Measurements from ENCODE around the gene C1QL3. TPM values are rescaled to one million over a fixed set of nuclear protein-coding genes. Genes with fewer than 3 reads are reported as not detected.

Gene C1QL3
- polyA plus RNA-seq, 1 donor from 2014 or later: 0.57 TPM

DNA sequence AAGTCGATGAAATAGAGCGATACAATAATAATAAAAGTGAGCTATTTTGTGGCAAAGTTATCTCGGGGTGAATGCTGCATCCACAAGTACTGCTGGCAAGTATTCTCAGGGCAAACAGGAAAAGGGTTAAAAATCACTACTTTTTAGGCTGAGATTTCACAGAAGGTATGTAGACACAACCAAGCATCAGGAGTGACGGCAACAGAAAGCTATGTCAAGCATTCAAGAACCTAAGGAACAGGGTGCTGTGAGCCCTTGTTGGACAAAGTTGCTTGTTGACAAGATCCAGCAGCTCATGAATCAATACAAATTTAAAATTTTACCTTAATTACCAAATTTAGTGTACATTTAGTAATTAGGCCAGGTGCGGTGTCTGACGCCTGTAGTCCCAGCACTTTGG lies 41.2 kb upstream of the C1QL3 start:
- H3K9me3 ChIP-seq (ENCODE audit: low read length): no peaks in the 10 kb centered on the region
- H2AFZ ChIP-seq (ENCODE audit: low read depth, low read length): no peak overlapping the region
- H3F3A ChIP-seq (ENCODE audit: insufficient read depth, low read length, poor library complexity, severe bottlenecking): no peaks in the 10 kb centered on the region
- TF ChIP-seq MXI1 (conservative IDR thresholded peaks at IDR 0.05; ENCODE audit: poor library complexity, severe bottlenecking): no peak
- no peak for TF ChIP-seq EP300 (conservative IDR thresholded peaks at IDR 0.05; ENCODE audit: poor library complexity, severe bottlenecking)
- TF ChIP-seq, protein P1, sequence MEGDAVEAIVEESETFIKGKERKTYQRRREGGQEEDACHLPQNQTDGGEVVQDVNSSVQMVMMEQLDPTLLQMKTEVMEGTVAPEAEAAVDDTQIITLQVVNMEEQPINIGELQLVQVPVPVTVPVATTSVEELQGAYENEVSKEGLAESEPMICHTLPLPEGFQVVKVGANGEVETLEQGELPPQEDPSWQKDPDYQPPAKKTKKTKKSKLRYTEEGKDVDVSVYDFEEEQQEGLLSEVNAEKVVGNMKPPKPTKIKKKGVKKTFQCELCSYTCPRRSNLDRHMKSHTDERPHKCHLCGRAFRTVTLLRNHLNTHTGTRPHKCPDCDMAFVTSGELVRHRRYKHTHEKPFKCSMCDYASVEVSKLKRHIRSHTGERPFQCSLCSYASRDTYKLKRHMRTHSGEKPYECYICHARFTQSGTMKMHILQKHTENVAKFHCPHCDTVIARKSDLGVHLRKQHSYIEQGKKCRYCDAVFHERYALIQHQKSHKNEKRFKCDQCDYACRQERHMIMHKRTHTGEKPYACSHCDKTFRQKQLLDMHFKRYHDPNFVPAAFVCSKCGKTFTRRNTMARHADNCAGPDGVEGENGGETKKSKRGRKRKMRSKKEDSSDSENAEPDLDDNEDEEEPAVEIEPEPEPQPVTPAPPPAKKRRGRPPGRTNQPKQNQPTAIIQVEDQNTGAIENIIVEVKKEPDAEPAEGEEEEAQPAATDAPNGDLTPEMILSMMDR (IDR thresholded peaks at IDR 0.05; ENCODE audit: poor library complexity, severe bottlenecking): no peak
- TF ChIP-seq EZH2 (IDR thresholded peaks at IDR 0.05; ENCODE audit: borderline replicate concordance, insufficient read depth, low read length, poor library complexity, severe bottlenecking): no peak
- TF ChIP-seq SMC3 (conservative IDR thresholded peaks at IDR 0.05; ENCODE audit: poor library complexity): no peak
- TF ChIP-seq RAD21 (conservative IDR thresholded peaks at IDR 0.05): no peak
- TF ChIP-seq REST (IDR thresholded peaks at IDR 0.05; ENCODE audit: borderline replicate concordance): no peak
- no peak for TF ChIP-seq POLR2AphosphoS5 (IDR thresholded peaks at IDR 0.05)
- no peak for TF ChIP-seq TAF1 (IDR thresholded peaks at IDR 0.05; ENCODE audit: low read depth)
- no peaks in the 10 kb centered on the region for H3K9me2 ChIP-seq (ENCODE audit: insufficient read depth, low read length)
- no peaks in the 10 kb centered on the region for H3K79me2 ChIP-seq (replicated peaks; ENCODE audit: insufficient read depth, low read length)
- no peaks in the 10 kb centered on the region for H4K20me1 ChIP-seq (ENCODE audit: insufficient read depth)
- no peaks in the 10 kb centered on the region for H3K36me3 ChIP-seq (ENCODE audit: insufficient read depth, low read length)
- no peak overlapping the region for H3K27ac ChIP-seq (ENCODE audit: low read length)
- no peak overlapping the region for H3K9ac ChIP-seq (ENCODE audit: low read length)
- no peak overlapping the region for H3K4me2 ChIP-seq (ENCODE audit: low read length)
- no peaks in the 10 kb centered on the region for H3K27me3 ChIP-seq (ENCODE audit: insufficient read depth, low read depth, low read length)
- H3K4me3 ChIP-seq (ENCODE audit: low read length): no peak overlapping the region

DNA sequence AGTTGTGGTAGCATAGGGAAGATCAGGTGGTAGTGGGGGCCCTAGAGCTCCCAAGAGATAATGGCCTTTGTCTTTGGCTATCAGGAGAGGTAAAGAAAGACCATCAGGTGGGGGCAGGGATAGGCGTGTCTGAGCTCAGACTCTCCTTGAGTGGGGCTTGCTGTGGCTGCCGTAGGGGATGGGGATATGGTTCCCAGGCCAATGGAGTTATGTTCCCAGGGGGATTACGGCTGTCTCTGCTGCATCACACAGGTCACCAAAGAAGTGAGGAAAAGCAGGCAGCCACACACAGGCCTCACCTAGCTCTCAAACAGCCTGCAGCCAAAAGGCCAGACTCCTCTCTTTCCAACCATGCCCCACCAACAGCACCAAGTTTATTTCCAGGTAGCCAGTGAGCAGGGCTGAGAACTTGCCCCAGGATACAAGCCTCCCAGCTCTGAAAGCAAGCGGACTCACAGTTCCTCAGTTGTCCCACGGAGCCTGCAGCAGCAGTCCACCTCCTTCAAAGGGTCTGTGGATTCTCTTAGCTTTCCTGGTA lies 37.6 kb upstream of the C1QL3 start:
- Histone ChIP-seq H3K9me2 (ENCODE audit: insufficient read depth, low read length) (no peaks in the 10 kb centered on the region), H3F3A (ENCODE audit: insufficient read depth, low read length, poor library complexity, severe bottlenecking) (no peaks in the 10 kb centered on the region), H4K20me1 (ENCODE audit: insufficient read depth) (no peaks in the 10 kb centered on the region), H3K4me2 (ENCODE audit: low read length) (no peak overlapping the region), H3K4me3 (ENCODE audit: low read length) (no peak overlapping the region), H3K9me3 (ENCODE audit: low read length) (no peaks in the 10 kb centered on the region), H3K36me3 (ENCODE audit: insufficient read depth, low read length) (no peaks in the 10 kb centered on the region), H3K9ac (ENCODE audit: low read length) (no peak overlapping the region), H3K27ac (ENCODE audit: low read length) (no peak overlapping the region), H2AFZ (ENCODE audit: low read depth, low read length) (no peak overlapping the region), H3K27me3 (ENCODE audit: insufficient read depth, low read depth, low read length) (no peaks in the 10 kb centered on the region), H3K79me2 (replicated peaks; ENCODE audit: insufficient read depth, low read length) (no peaks in the 10 kb centered on the region)
- TF ChIP-seq MXI1 (conservative IDR thresholded peaks at IDR 0.05; ENCODE audit: poor library complexity, severe bottlenecking) (no peak), RAD21 (conservative IDR thresholded peaks at IDR 0.05) (no peak), TAF1 (IDR thresholded peaks at IDR 0.05; ENCODE audit: low read depth) (no peak), REST (IDR thresholded peaks at IDR 0.05; ENCODE audit: borderline replicate concordance) (no peak), EZH2 (IDR thresholded peaks at IDR 0.05; ENCODE audit: borderline replicate concordance, insufficient read depth, low read length, poor library complexity, severe bottlenecking) (no peak), EP300 (conservative IDR thresholded peaks at IDR 0.05; ENCODE audit: poor library complexity, severe bottlenecking) (no peak), SMC3 (conservative IDR thresholded peaks at IDR 0.05; ENCODE audit: poor library complexity) (no peak), POLR2AphosphoS5 (IDR thresholded peaks at IDR 0.05) (no peak)
- TF ChIP-seq, protein P1 (IDR thresholded peaks at IDR 0.05; ENCODE audit: poor library complexity, severe bottlenecking): no peak

Measured in neural cell (in vitro differentiated cells).